Type B pancreatic cell (in vitro differentiated cells): ENCODE data around the gene FANCC. TPM values are rescaled to one million over a fixed set of nuclear protein-coding genes. Genes with fewer than 3 reads are reported as not detected.

ENCODE experiments used
- DNase-seq: peaks from one replicate; pipeline ENCODE4 v3.0.0; 2021; ENCODE audit warnings: mixed read lengths; ENCODE audit not compliant: unreplicated experiment; ENCODE audit errors: extremely low spot score
- H3K27ac Mint-ChIP-seq: 2 replicates; pipeline ENCODE4 v1.8.0; 2021; ENCODE audit warnings: mild to moderate bottlenecking, mixed read lengths
- H3K27me3 Mint-ChIP-seq: 2 replicates; pipeline ENCODE4 v1.8.0; 2021; ENCODE audit warnings: mixed read lengths
- H3K36me3 Mint-ChIP-seq: 2 replicates; pipeline ENCODE4 v1.8.0; 2021; ENCODE audit warnings: mixed read lengths
- H3K4me1 Mint-ChIP-seq: one replicate; pipeline ENCODE4 v1.8.0; 2021; ENCODE audit warnings: mixed read lengths; ENCODE audit not compliant: unreplicated experiment
- H3K4me3 Mint-ChIP-seq: 2 replicates; pipeline ENCODE4 v1.8.0; 2021; ENCODE audit warnings: mild to moderate bottlenecking, mixed read lengths
- H3K9me3 Mint-ChIP-seq: 2 replicates; pipeline ENCODE4 v1.8.0; 2021; ENCODE audit warnings: mixed read lengths
- total RNA-seq: library from RNA; stranded (reverse); gene quantifications from 2 replicates; pipeline ENCODE4 v1.2.1, GENCODE V29; 2021; ENCODE audit warnings: low replicate concordance
- TF ChIP-seq, protein P1 (sequence below): fragments of 200-600 bp; sonication (generic); conservative IDR thresholded peaks from 2 replicates; pipeline ENCODE4 v1.5.0; 2021; ENCODE audit warnings: antibody characterized with exemption, mild to moderate bottlenecking

FANCC gene
- total RNA-seq, 1 donor from 2014 or later: 19.2 TPM

DNA sequence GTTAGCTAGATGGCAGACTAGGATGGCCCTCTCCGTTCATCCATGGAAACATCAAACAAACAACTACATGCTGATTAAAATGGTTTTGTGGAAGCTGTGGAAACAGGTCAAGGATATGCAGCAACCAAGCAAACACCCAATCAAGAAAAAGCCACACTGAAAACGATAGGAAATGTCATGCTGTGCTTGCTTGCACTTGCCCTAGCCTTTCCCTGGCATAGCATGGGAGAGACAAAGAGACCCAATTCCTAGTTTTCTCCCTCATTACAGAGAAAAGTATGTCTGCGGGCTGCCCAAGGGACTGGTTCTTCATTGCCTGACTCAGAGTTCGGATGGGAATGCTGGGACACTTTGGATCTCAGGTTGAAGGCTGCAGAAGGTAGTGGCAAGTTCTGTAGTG, 98.7 kb downstream of the FANCC start:
- no peak overlapping the region for H3K4me3 Mint-ChIP-seq
- peaks cover 5% of the 10 kb centered on the region for H3K4me1 Mint-ChIP-seq
- no peak for DNase-seq
- H3K36me3 Mint-ChIP-seq: no peaks in the 10 kb centered on the region
- TF ChIP-seq, protein P1, sequence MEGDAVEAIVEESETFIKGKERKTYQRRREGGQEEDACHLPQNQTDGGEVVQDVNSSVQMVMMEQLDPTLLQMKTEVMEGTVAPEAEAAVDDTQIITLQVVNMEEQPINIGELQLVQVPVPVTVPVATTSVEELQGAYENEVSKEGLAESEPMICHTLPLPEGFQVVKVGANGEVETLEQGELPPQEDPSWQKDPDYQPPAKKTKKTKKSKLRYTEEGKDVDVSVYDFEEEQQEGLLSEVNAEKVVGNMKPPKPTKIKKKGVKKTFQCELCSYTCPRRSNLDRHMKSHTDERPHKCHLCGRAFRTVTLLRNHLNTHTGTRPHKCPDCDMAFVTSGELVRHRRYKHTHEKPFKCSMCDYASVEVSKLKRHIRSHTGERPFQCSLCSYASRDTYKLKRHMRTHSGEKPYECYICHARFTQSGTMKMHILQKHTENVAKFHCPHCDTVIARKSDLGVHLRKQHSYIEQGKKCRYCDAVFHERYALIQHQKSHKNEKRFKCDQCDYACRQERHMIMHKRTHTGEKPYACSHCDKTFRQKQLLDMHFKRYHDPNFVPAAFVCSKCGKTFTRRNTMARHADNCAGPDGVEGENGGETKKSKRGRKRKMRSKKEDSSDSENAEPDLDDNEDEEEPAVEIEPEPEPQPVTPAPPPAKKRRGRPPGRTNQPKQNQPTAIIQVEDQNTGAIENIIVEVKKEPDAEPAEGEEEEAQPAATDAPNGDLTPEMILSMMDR: no peak
- H3K27me3 Mint-ChIP-seq: no peaks in the 10 kb centered on the region
- H3K9me3 Mint-ChIP-seq: no peaks in the 10 kb centered on the region
- H3K27ac Mint-ChIP-seq: no peak overlapping the region

DNA sequence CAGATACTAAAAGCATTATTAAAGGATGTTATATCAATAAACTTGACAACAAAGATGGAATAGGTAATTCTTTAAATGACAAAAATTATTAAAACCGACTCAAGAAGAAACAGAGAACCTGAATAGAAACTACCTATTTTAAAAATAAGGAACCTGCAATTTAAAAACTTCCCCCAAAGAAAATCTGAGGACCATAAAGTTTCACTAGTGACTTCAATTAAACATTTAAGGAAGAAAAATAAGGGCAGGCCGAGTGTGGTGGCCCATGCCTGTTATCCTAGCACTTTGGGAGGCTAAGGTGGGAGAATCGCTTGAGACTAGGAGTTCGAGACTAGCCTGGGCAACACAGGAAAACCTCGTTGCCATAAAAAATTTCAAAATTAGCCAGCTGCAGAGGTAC, 99.6 kb downstream of the FANCC start:
- Mint-ChIP-seq H3K4me1 (peaks cover 10% of the 10 kb centered on the region), H3K9me3 (no peaks in the 10 kb centered on the region), H3K27me3 (no peaks in the 10 kb centered on the region), H3K36me3 (no peaks in the 10 kb centered on the region), H3K27ac (no peak overlapping the region), H3K4me3 (no peak overlapping the region)
- TF ChIP-seq, protein P1: no peak
- DNase-seq: no peak

DNA sequence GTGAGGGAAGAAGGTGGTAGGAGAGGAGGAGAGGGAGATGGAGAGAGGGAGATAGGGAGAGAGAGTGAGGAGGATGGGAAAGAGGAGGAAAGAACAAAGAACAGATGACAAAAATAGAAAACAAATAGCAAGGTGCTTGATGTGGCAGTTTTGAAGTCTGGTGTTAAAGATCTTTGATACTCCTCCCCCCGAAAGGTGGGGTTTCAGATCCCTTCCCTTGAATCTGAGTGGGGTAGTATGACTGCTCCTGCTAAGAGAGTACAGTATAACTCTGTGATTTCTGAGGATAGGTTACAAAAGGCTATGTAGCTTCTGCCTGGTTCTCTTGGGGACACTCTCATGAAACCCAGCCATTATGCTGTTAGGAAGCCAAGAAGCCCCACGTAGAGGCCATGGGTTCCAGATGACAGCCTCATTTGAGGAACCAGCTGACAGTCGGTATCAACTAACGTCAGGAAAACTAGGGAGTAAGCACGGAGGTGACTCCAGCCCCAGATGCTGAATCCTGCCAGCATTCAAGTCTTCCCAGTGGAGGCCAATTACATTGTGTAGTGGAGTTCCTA, 102.1 kb downstream of the FANCC start:
- H3K4me1 Mint-ChIP-seq: peaks cover 16% of the 10 kb centered on the region
- no peaks in the 10 kb centered on the region for H3K36me3 Mint-ChIP-seq
- H3K4me3 Mint-ChIP-seq: no peak overlapping the region
- no peak overlapping the region for H3K27ac Mint-ChIP-seq
- H3K9me3 Mint-ChIP-seq: no peaks in the 10 kb centered on the region
- H3K27me3 Mint-ChIP-seq: no peaks in the 10 kb centered on the region
- TF ChIP-seq, protein P1: no peak
- DNase-seq: no peak

DNA sequence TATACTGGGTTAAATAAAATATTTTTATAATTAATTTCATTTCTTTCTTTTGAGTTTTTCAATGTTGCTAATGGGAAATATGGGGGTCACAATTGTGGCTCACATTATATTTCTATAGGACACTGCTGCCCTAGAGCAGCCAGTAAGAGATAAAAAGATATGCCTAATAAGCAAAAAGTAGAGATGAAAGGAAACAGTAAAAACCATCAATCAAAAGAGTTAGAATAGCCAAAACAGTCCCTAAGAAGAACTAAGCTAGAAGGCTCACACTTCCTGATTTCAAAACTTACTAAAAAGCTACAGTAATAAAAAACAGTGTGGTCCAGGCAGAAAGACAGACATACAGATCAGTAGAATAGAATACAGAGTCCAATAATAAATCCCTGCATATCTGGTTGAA, 104.4 kb downstream of the FANCC start:
- no peaks in the 10 kb centered on the region for H3K36me3 Mint-ChIP-seq
- H3K27me3 Mint-ChIP-seq: no peaks in the 10 kb centered on the region
- peaks cover 11% of the 10 kb centered on the region for H3K4me1 Mint-ChIP-seq
- TF ChIP-seq, protein P1: no peak
- H3K27ac Mint-ChIP-seq: no peak overlapping the region
- H3K4me3 Mint-ChIP-seq: no peak overlapping the region
- no peak for DNase-seq
- H3K9me3 Mint-ChIP-seq: no peaks in the 10 kb centered on the region

DNA sequence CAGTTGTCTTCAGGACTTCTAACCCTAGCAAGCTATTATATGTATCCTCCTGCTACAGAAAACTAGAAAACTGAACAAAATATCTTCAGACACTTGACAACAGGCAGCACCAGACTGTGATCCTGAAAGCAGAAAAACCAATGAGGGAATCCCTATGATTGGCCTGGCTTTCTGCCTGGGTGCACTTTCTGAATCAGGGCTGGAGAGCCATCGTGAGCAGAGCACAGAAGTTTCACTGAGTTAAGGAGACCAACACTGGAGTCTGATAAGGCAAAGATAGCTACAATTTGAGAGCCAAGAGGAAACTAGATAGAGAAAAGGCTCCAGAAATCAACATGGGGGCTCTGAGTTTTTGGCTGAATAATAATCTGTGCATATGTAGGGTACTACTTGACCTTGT, 106.5 kb downstream of the FANCC start:
- Mint-ChIP-seq H3K9me3 (no peaks in the 10 kb centered on the region), H3K4me1 (peaks cover 28% of the 10 kb centered on the region)
- TF ChIP-seq, protein P1: no peak

DNA sequence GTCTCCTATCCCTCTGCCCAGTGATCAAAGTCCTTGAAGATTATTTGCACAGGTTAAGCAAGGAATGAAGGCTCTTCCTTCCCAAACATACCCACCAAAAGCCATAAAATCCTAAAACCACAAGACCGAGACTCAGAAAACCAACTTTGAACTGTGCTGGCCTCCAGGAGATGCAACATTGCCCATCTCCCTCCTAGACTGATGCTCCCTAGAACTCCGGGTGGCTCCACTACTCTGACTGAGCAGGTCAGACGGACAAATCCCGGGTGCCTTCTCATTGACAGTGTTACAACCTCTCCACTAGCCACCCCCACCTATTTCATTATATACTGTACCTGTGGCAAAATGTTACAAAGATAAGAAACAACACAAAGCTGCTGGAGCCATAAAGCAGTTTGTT, 110.1 kb downstream of the FANCC start:
- Mint-ChIP-seq H3K27ac (no peak overlapping the region), H3K27me3 (no peaks in the 10 kb centered on the region)

More for the DNA sequence above, 106.5 kb downstream of the FANCC start:
- no peak for DNase-seq
- no peak overlapping the region for H3K27ac Mint-ChIP-seq
- no peak overlapping the region for H3K4me3 Mint-ChIP-seq
- H3K27me3 Mint-ChIP-seq: no peaks in the 10 kb centered on the region
- no peaks in the 10 kb centered on the region for H3K36me3 Mint-ChIP-seq

More for the DNA sequence above, 110.1 kb downstream of the FANCC start:
- TF ChIP-seq, protein P1: no peak
- Mint-ChIP-seq H3K36me3 (peaks cover 4% of the 10 kb centered on the region), H3K9me3 (no peaks in the 10 kb centered on the region), H3K4me1 (peaks cover 26% of the 10 kb centered on the region), H3K4me3 (peak overlapping the region; percentile 23)
- no peak for DNase-seq
